Stimulated activated naive CD4-positive, alpha-beta T cell (primary cell): ENCODE results near the gene CMTM5.
"Not testable (repeated sequence)": the region's sequence is repeated elsewhere in the genome, so short reads cannot be mapped to it uniquely, and the experiment has no call there.

ENCODE experiments used
- DNase-seq, 6 experiments: peaks; one replicate each; lab custom pipeline; 2025; lab: John Stamatoyannopoulos, UW

The CMTM5 gene

GRCh38 chr14:23399136-23399535, 22.3 kb downstream of the CMTM5 start:
- no peak for DNase-seq

- DNase-seq = no peak
These were observed 22.7 kb downstream of the CMTM5 start for GRCh38 chr14:23399591-23399990.

GRCh38 chr14:23400496-23401149, 23.8 kb downstream of the CMTM5 start:
- DNase-seq = not testable (repeated sequence)

GRCh38 chr14:23401291-23401690, 24.4 kb downstream of the CMTM5 start:
- no peak for DNase-seq

- no peak for DNase-seq
These were observed 25.7 kb downstream of the CMTM5 start for GRCh38 chr14:23402296-23403138.

GRCh38 chr14:23403139-23403438, 26.2 kb downstream of the CMTM5 start:
- no peak for DNase-seq

GRCh38 chr14:23403908-23404307, 27.1 kb downstream of the CMTM5 start:
- no peak for DNase-seq

- DNase-seq = no peak
These were observed 27.6 kb downstream of the CMTM5 start for GRCh38 chr14:23404331-23404900.

GRCh38 chr14:23405096-23405495, 28.2 kb downstream of the CMTM5 start:
- DNase-seq = no peak

- no peak for DNase-seq
These were observed 28.7 kb downstream of the CMTM5 start for GRCh38 chr14:23405516-23406025.

- DNase-seq = no peak
These were observed 29.4 kb downstream of the CMTM5 start for GRCh38 chr14:23406244-23406643.

GRCh38 chr14:23406725-23407355, 30.0 kb downstream of the CMTM5 start:
- no peak for DNase-seq

GRCh38 chr14:23407516-23408306, 30.9 kb downstream of the CMTM5 start, which contains the start of gene MYH6:
Gene MYH6, minus strand, starts transcription at chr14:23408273. Its CDS starts 1,050 bp downstream, at chr14:23407223.
- no peak for DNase-seq

- no peak for DNase-seq
These were observed 31.4 kb downstream of the CMTM5 start for GRCh38 chr14:23408307-23408630.

- DNase-seq = no peak
These were observed 32.6 kb downstream of the CMTM5 start for GRCh38 chr14:23409475-23409874.

- no peak for DNase-seq
These were observed 33.3 kb downstream of the CMTM5 start for GRCh38 chr14:23409966-23410635.

GRCh38 chr14:23411563-23412525, 35.0 kb downstream of the CMTM5 start:
- DNase-seq = no peak

GRCh38 chr14:23413681-23414080, 36.8 kb downstream of the CMTM5 start:
- no peak for DNase-seq

- DNase-seq = no peak
These were observed 37.4 kb downstream of the CMTM5 start for GRCh38 chr14:23414254-23414653.
